Esophagus squamous epithelium (tissue), 5 donors: ENCODE results near the gene TMEM80. TPM values are rescaled to one million over a fixed set of nuclear protein-coding genes. Genes with fewer than 3 reads are reported as not detected.

Experiments used
- DNase-seq: peaks from one replicate; lab custom pipeline; 2025; lab: John Stamatoyannopoulos, UW
- H3K27ac ChIP-seq, 4 donors: fragments of 200-600 bp; sonication (generic); one replicate each; pipeline ENCODE4 v1.5.1; 2016 to 2019; ENCODE audit warnings: mild to moderate bottlenecking in 1 of 4
- H3K27me3 ChIP-seq, 4 donors: fragments of 200-600 bp; sonication (generic); 1 replicate in 3 of 4; 2 replicates in 1 of 4; pipeline versions ENCODE4 v1.5.1 to v1.6.0; 2017 to 2021; ENCODE audit warnings: antibody characterized with exemption in 1 of 4
- H3K36me3 ChIP-seq, 3 donors: fragments of 200-600 bp; sonication (generic); one replicate each; pipeline ENCODE4 v1.5.1; 2016 to 2019
- H3K4me1 ChIP-seq, 3 donors: fragments of 200-600 bp; sonication (generic); one replicate each; pipeline ENCODE4 v1.5.1; 2017 to 2019
- H3K4me3 ChIP-seq, 4 donors: fragments of 200-600 bp; sonication (generic); 1 replicate in 3 of 4; 2 replicates in 1 of 4; pipeline ENCODE4 v1.5.1; 2016 to 2019; ENCODE audit warnings: mild to moderate bottlenecking in 2 of 4, moderate library complexity in 1 of 4
- H3K9me3 ChIP-seq, 3 donors: fragments of 200-600 bp; sonication (generic); one replicate each; pipeline ENCODE4 v1.5.1; 2016 to 2019
- POLR2A ChIP-seq, 4 donors: fragments of 450-650 bp; IDR thresholded peaks; one replicate each; pipeline ENCODE4 v1.6.1; 2017; ENCODE audit warnings: antibody characterized with exemption in 4 of 4, mild to moderate bottlenecking in 4 of 4, moderate library complexity in 3 of 4
- WGBS, 2 donors: methylation state at CpG; one replicate each; pipeline ENCODE4 v1.1.5; 2018; 5-methylcytosine and 5-hydroxymethylcytosine counted together
- intact Hi-C: fragments of 100-400 bp; cut with DNase I; formaldehyde crosslinking; loops from one replicate; pipeline ENCODE4 v1.15.0; 2022
- total RNA-seq, 4 donors: library from RNA; depleted of rRNA; stranded (reverse); fragments of >200 nt; gene quantifications; one replicate each; pipeline ENCODE4 v1.1.0, GENCODE V29; 2016
- TF ChIP-seq, protein P1 (sequence below), 6 experiments: fragments of 450-650 bp in 4 of 6; fragments of 200-600 bp in 2 of 6; sonication (generic) in 2 of 6; IDR thresholded peaks; one replicate each; pipeline ENCODE4 v1.5.1; 2016 to 2019; ENCODE audit warnings: antibody characterized with exemption in 6 of 6, mild to moderate bottlenecking in 4 of 6, moderate library complexity in 4 of 6
- donor health status: DM: yes; HTN: yes; CAD: no.

The TMEM80 gene
- total RNA-seq, 4 donors from 2014 or later, result 16.1 to 55.3 (median 18.1) TPM

DNA sequence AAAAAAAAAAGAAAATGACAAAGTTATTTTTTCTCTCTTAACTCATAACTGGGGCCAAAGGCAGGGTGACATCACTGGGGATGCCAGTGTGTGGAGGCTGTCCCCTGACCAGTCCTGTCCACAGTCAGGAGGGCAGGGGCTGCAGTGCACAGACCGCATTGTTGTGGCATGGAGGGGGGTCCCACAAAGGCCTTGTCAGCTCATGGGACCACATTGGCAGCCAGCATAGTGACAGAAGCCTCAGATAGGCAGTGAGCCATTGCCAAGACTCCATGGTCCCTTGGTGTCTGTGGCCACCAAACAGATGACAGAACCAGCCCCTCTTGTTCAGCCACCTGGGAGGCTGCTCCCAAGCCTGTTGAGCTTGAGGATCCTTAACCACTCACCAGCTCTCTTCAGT is 4.1 kb downstream of the TMEM80 start:
- H3K27ac ChIP-seq, result peak overlapping the region; percentile 18 to 100 (median 70)

DNA sequence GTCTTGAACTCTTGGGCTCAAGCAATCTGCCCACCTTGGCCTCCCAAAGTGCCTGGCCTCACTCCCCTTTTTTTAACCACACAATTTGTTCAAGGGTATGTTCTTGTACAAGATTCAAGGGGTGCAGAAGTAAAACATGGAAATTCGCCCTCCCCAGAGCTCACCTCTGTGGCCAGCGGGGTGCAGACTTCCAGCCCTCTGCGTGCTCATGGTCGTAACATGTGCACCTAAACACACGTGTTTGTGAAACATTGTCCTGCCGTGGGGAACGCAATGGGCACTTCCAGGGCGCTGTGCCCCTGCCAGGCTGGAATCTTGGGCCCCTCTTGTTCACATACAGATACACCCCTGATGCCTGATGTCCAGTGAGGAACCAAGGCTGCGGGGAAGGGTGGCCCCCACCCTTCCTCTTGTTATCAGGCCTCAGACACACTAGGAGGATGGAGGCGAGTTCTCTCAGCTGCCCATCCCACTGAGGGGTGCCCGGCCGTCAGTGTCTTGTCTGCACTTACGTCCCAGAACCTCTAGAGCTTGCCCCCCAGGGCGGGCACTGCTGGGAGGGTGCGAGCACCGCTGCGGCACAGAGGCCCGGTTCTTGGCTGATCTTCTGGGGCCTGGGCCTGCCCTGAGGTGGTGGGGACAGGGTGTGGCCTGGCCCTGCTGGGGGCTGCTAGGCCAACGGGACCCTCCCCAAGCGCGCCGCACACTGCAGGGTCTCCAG is 6.3 kb downstream of the TMEM80 start:
- H3K36me3 ChIP-seq, result peaks cover 0 to 53% (median 0%) of the 10 kb centered on the region in 3 donors
- DNase-seq, result no peak
- H3K9me3 ChIP-seq, result no peaks in the 10 kb centered on the region
- WGBS, 2 donors, result 93% methylated on average over 3 to 15 of the region's 22 CpGs
- H3K4me3 ChIP-seq, result no peak overlapping the region
- TF ChIP-seq, protein P1, sequence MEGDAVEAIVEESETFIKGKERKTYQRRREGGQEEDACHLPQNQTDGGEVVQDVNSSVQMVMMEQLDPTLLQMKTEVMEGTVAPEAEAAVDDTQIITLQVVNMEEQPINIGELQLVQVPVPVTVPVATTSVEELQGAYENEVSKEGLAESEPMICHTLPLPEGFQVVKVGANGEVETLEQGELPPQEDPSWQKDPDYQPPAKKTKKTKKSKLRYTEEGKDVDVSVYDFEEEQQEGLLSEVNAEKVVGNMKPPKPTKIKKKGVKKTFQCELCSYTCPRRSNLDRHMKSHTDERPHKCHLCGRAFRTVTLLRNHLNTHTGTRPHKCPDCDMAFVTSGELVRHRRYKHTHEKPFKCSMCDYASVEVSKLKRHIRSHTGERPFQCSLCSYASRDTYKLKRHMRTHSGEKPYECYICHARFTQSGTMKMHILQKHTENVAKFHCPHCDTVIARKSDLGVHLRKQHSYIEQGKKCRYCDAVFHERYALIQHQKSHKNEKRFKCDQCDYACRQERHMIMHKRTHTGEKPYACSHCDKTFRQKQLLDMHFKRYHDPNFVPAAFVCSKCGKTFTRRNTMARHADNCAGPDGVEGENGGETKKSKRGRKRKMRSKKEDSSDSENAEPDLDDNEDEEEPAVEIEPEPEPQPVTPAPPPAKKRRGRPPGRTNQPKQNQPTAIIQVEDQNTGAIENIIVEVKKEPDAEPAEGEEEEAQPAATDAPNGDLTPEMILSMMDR (IDR thresholded peaks at IDR 0.05), result no peak
- no peak for TF ChIP-seq POLR2A (IDR thresholded peaks at IDR 0.05)
- peak overlapping the region; percentile 75 to 98 (median 94) for H3K27ac ChIP-seq
- intact Hi-C loops, result no loop called here
- peaks cover 51 to 91% (median 59%) of the 10 kb centered on the region in 3 donors for H3K4me1 ChIP-seq
- H3K27me3 ChIP-seq, result peaks cover 0 to 16% (median 0%) of the 10 kb centered on the region in 4 donors

More for the DNA sequence above, 4.1 kb downstream of the TMEM80 start:
- H3K4me1 ChIP-seq, result peaks cover 43 to 78% (median 54%) of the 10 kb centered on the region in 3 donors
- peaks cover 0 to 53% (median 0%) of the 10 kb centered on the region in 3 donors for H3K36me3 ChIP-seq
- 88 to 100% methylated on average over 1 of the region's 1 CpG for WGBS, 2 donors
- intact Hi-C loops, result no loop called here
- no peak for DNase-seq
- H3K9me3 ChIP-seq, result no peaks in the 10 kb centered on the region
- TF ChIP-seq, protein P1 (IDR thresholded peaks at IDR 0.05), result no peak
- no peak for TF ChIP-seq POLR2A (IDR thresholded peaks at IDR 0.05)
- H3K27me3 ChIP-seq, result no peaks in the 10 kb centered on the region
- H3K4me3 ChIP-seq, result no peak overlapping the region

GRCh38 chr11:702462-703461 is 7.1 kb downstream of the TMEM80 start:
- H3K27ac ChIP-seq, result peak overlapping the region; percentile 75 to 98 (median 94)
- H3K36me3 ChIP-seq, result peaks cover 0 to 53% (median 0%) of the 10 kb centered on the region in 3 donors
- H3K4me1 ChIP-seq, result peaks cover 53 to 91% (median 57%) of the 10 kb centered on the region in 3 donors
- WGBS, 2 donors, result 39 to 49% methylated on average over 10 to 23 of the region's 26 CpGs
- no peak for TF ChIP-seq POLR2A (IDR thresholded peaks at IDR 0.05)
- TF ChIP-seq, protein P1 (IDR thresholded peaks at IDR 0.05), result no peak
- no peak for DNase-seq
- intact Hi-C loops, result no loop called here
- peak overlapping the region in 1 of 4 donors; percentile 9 for H3K4me3 ChIP-seq
- H3K9me3 ChIP-seq, result no peaks in the 10 kb centered on the region
- peaks cover 0 to 23% (median 0%) of the 10 kb centered on the region in 4 donors for H3K27me3 ChIP-seq

GRCh38 chr11:703506-703905 is 7.9 kb downstream of the TMEM80 start:
- intact Hi-C loops, result no loop called here
- peak overlapping the region; percentile 75 to 98 (median 94) for H3K27ac ChIP-seq
- no peak for DNase-seq
- peaks cover 50 to 91% (median 56%) of the 10 kb centered on the region in 3 donors for H3K4me1 ChIP-seq
- H3K27me3 ChIP-seq, result peaks cover 0 to 23% (median 0%) of the 10 kb centered on the region in 4 donors
- peaks cover 0 to 53% (median 0%) of the 10 kb centered on the region in 3 donors for H3K36me3 ChIP-seq
- H3K9me3 ChIP-seq, result no peaks in the 10 kb centered on the region
- no peak overlapping the region for H3K4me3 ChIP-seq
- TF ChIP-seq POLR2A (IDR thresholded peaks at IDR 0.05), result no peak
- TF ChIP-seq, protein P1 (IDR thresholded peaks at IDR 0.05), result no peak
- WGBS, 2 donors, result 90 to 94% methylated on average over 5 to 6 of the region's 9 CpGs
